Measurements from ENCODE around the gene ITPKA.

DNA sequence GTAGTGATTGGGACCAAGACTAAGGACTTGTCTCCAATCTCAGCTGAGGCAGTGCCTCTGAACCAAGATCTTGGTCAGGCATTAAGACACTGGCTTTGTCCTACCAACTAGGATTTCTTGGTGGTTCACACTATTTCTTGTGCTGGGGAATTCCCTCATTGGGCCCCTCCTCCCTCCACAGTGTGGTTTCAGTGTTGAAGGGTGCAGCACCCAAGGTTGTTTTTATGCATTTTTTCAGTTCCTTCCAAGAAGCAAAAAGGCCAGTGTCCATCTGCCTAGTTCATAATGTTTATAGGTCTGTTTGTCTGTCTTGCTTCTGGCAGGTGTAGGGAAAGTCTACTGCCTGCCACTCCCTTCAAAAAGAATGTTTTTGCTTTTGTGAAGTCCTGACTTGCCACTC, 10.6 kb upstream of the ITPKA start:
- no peak for TF ChIP-seq EZH2 (IDR thresholded peaks at IDR 0.05; ENCODE audit: low read length)
- TF ChIP-seq, protein P1, sequence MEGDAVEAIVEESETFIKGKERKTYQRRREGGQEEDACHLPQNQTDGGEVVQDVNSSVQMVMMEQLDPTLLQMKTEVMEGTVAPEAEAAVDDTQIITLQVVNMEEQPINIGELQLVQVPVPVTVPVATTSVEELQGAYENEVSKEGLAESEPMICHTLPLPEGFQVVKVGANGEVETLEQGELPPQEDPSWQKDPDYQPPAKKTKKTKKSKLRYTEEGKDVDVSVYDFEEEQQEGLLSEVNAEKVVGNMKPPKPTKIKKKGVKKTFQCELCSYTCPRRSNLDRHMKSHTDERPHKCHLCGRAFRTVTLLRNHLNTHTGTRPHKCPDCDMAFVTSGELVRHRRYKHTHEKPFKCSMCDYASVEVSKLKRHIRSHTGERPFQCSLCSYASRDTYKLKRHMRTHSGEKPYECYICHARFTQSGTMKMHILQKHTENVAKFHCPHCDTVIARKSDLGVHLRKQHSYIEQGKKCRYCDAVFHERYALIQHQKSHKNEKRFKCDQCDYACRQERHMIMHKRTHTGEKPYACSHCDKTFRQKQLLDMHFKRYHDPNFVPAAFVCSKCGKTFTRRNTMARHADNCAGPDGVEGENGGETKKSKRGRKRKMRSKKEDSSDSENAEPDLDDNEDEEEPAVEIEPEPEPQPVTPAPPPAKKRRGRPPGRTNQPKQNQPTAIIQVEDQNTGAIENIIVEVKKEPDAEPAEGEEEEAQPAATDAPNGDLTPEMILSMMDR (optimal IDR thresholded peaks at IDR 0.05 in 1 of 3, IDR thresholded peaks at IDR 0.05 in 1 of 3, conservative IDR thresholded peaks at IDR 0.05 in 1 of 3; ENCODE audit: extremely low read depth in 1 of 3, insufficient read depth in 2 of 3, low read length in 3 of 3) = no peak

Measured in keratinocyte (primary cell).